Occipital lobe (tissue), 2 donors: ENCODE data around the gene TCF12. TPM values are rescaled to one million over a fixed set of nuclear protein-coding genes. Genes with fewer than 3 reads are reported as not detected.

Experiments used
- DNase-seq: peaks from one replicate; lab custom pipeline; 2025; lab: John Stamatoyannopoulos, UW
- total RNA-seq: library from RNA; depleted of rRNA; stranded (reverse); fragments of >200 nt; gene quantifications from one replicate; pipeline ENCODE4 v1.2.3, GENCODE V29; 2014

Gene TCF12
- total RNA-seq, 1 donor from 2014 or later, result 143 TPM

GRCh38 chr15:57245130-57245529 lies 326.7 kb downstream of the TCF12 start:
- DNase-seq, result no peak

GRCh38 chr15:57245714-57246113 lies 327.3 kb downstream of the TCF12 start:
- no peak for DNase-seq

GRCh38 chr15:57248074-57248473 lies 329.6 kb downstream of the TCF12 start:
- DNase-seq, result no peak

- no peak for DNase-seq
Observed at GRCh38 chr15:57251308-57251707, 332.9 kb downstream of the TCF12 start.

GRCh38 chr15:57251941-57252340 lies 333.5 kb downstream of the TCF12 start:
- DNase-seq, result no peak

- DNase-seq, result no peak
Observed at GRCh38 chr15:57253082-57253481, 334.6 kb downstream of the TCF12 start.

- no peak for DNase-seq
Observed at GRCh38 chr15:57253500-57253899, 335.1 kb downstream of the TCF12 start.

GRCh38 chr15:57255751-57256341 lies 337.4 kb downstream of the TCF12 start:
- DNase-seq, result no peak

GRCh38 chr15:57256939-57257338 lies 338.5 kb downstream of the TCF12 start:
- DNase-seq, result no peak

- no peak for DNase-seq
Observed at GRCh38 chr15:57259568-57260040, 341.2 kb downstream of the TCF12 start.

- DNase-seq, result no peak
Observed at GRCh38 chr15:57263520-57263919, 345.1 kb downstream of the TCF12 start.

GRCh38 chr15:57272771-57273357 lies 354.4 kb downstream of the TCF12 start:
- no peak for DNase-seq

GRCh38 chr15:57273402-57273801 lies 355.0 kb downstream of the TCF12 start:
- DNase-seq, result no peak

GRCh38 chr15:57278439-57278838 lies 360.0 kb downstream of the TCF12 start:
- no peak for DNase-seq

GRCh38 chr15:57280464-57280863 lies 362.0 kb downstream of the TCF12 start:
- DNase-seq, result no peak

GRCh38 chr15:57281321-57281720 lies 362.9 kb downstream of the TCF12 start:
- no peak for DNase-seq

- DNase-seq, result no peak
Observed at GRCh38 chr15:57282686-57283085, 364.2 kb downstream of the TCF12 start.

GRCh38 chr15:57283774-57284503 lies 365.5 kb downstream of the TCF12 start:
- no peak for DNase-seq

- no peak for DNase-seq
Observed at GRCh38 chr15:57284535-57284934, 366.1 kb downstream of the TCF12 start.

- DNase-seq, result no peak
Observed at GRCh38 chr15:57285386-57285785, 366.9 kb downstream of the TCF12 start.

- DNase-seq, result no peak
Observed at GRCh38 chr15:57286446-57287122, 368.1 kb downstream of the TCF12 start.

- DNase-seq, result no peak
Observed at GRCh38 chr15:57287123-57287521, 368.7 kb downstream of the TCF12 start.
